ENCODE data around the gene WSB1. TPM values are rescaled to one million over a fixed set of nuclear protein-coding genes. Genes with fewer than 3 reads are reported as not detected.

The WSB1 gene
- total RNA-seq, 1 donor from 2014 or later: 176 TPM

DNA sequence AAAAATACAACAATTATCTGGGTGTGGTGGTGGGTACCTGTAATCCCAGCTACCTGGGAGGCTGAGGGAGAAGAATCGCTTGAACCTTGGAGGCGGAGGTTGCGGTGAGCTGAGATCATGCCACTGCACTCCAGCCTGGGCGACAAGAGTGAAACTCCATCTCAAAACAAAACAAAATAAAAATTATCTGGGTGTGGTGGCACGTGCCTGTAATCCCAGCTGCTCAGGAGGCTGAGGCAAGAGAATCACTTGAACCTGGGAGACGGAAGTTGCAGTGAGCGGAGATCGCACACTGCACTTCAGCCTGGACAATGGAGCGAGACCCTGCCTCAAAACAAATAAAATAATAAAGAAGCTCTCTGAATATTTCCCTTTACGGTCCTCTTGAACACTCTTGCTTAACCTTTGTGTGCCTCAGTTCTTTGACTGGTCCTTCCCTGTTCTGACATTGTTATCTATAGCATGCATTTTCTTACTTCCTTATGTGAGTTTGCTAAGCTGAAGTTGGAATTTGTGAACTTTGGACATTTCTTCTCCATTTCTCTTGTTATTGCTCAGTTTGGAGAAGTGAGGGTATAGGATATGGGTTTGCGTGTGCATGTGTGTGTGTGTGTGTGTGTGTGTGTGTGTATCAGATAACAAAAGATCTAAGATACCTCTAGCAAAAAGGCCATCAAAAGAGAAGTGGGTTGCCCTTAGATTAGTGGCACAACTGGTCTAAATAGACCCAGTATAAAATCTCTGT, 29.7 kb upstream of the WSB1 start:
- no peaks in the 10 kb centered on the region for H3K9me3 ChIP-seq
- no peak for DNase-seq (ENCODE audit: low spot score in 2 of 2)
- intact Hi-C loops (cut with DNase I): no loop called here
- H3K27ac ChIP-seq: peak overlapping the region in 1 of 2 donors; percentile 68
- TF ChIP-seq, protein P1, sequence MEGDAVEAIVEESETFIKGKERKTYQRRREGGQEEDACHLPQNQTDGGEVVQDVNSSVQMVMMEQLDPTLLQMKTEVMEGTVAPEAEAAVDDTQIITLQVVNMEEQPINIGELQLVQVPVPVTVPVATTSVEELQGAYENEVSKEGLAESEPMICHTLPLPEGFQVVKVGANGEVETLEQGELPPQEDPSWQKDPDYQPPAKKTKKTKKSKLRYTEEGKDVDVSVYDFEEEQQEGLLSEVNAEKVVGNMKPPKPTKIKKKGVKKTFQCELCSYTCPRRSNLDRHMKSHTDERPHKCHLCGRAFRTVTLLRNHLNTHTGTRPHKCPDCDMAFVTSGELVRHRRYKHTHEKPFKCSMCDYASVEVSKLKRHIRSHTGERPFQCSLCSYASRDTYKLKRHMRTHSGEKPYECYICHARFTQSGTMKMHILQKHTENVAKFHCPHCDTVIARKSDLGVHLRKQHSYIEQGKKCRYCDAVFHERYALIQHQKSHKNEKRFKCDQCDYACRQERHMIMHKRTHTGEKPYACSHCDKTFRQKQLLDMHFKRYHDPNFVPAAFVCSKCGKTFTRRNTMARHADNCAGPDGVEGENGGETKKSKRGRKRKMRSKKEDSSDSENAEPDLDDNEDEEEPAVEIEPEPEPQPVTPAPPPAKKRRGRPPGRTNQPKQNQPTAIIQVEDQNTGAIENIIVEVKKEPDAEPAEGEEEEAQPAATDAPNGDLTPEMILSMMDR (IDR thresholded peaks at IDR 0.05): no peak
- H3K4me1 ChIP-seq: no peaks in the 10 kb centered on the region
- H3K36me3 ChIP-seq: no peaks in the 10 kb centered on the region
- no peak overlapping the region for H3K4me3 ChIP-seq
- no peaks in the 10 kb centered on the region for H3K27me3 ChIP-seq

DNA sequence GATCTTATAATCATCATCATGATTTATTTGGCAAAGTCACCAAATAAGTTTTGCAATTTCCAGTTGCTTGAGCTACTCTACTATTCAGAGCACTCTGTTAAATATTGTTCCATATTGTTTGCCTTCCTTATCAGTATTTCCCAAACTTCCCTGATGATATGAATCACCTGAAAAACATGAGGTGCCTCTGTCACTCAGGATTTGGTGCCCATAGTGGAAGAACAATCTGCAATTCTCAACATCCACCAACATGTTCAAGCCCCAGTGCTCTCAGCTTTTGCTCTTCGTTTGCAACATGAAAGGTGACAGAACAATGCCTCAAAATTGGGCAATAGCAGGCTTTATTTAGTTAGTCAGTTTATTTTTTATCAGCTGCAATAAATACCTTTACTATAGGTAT, 28.6 kb upstream of the WSB1 start:
- no peaks in the 10 kb centered on the region for H3K4me1 ChIP-seq
- no peak for DNase-seq (ENCODE audit: low spot score in 2 of 2)
- H3K27ac ChIP-seq: no peak overlapping the region
- H3K27me3 ChIP-seq: no peaks in the 10 kb centered on the region
- TF ChIP-seq, protein P1 (IDR thresholded peaks at IDR 0.05): no peak
- no peaks in the 10 kb centered on the region for H3K9me3 ChIP-seq
- H3K4me3 ChIP-seq: no peak overlapping the region
- intact Hi-C loops (cut with DNase I): no loop called here
- no peaks in the 10 kb centered on the region for H3K36me3 ChIP-seq

DNA sequence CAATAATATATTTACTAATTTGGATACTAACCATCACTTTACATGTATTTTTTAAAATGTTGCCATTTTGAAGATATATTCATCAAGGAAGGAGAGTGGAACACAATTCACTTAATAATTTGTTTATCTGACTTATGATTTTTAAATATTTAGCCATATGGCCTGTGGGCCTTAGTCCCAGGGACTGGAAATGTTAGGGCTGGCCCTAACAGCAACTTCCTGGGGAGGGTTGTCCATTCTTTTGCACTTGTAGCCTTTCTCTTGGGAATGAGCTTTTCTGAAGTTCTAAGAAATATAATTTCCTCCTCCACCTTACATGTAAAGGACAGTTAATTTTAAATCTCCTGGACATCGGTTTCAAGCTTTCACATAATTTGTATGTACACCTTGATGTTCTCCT, 27.7 kb upstream of the WSB1 start:
- TF ChIP-seq, protein P1 (IDR thresholded peaks at IDR 0.05): no peak
- Histone ChIP-seq H3K4me1 (no peaks in the 10 kb centered on the region), H3K36me3 (no peaks in the 10 kb centered on the region), H3K4me3 (no peak overlapping the region), H3K27me3 (no peaks in the 10 kb centered on the region), H3K27ac (no peak overlapping the region), H3K9me3 (no peaks in the 10 kb centered on the region)
- DNase-seq (ENCODE audit: low spot score in 2 of 2): no peak
- intact Hi-C loops (cut with DNase I): no loop called here

DNA sequence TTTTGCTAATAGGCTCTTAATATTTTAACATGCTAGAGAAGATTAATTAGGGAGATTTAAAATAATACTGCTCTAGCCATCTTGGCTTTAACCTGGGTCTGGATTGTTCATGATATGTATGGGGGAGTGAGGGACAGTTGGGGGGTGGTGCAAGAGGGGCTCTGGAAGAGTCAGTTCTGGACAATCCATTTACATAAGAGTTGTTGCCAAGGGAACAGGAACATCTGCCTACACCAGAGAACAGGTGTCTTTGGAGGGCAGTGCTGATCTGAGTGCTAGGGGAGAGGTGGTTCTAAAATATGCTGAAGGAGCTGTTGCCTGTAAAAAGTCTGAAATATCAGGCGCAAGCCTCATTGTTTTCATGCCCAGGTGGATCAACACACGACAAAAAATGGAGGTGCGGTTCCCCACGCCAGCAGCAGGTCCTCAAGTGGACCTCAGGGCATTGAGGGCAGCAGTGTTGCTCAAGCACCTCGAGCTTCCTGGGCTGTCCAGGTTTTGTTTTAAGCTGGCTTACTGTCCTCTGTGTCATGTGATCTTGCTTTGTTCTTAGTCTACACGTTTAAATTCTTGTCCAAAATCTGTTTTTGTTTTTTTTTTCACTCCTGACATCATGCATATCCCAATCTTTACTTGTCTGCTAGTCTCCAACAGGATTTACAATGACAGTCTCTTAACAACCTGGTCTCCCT, 25.4 kb upstream of the WSB1 start:
- DNase-seq (ENCODE audit: low spot score in 2 of 2): no peak
- Histone ChIP-seq H3K4me1 (no peaks in the 10 kb centered on the region), H3K9me3 (no peaks in the 10 kb centered on the region), H3K27me3 (no peaks in the 10 kb centered on the region), H3K4me3 (no peak overlapping the region), H3K27ac (no peak overlapping the region), H3K36me3 (no peaks in the 10 kb centered on the region)
- intact Hi-C loops (cut with DNase I): no loop called here
- TF ChIP-seq, protein P1 (IDR thresholded peaks at IDR 0.05): no peak

DNA sequence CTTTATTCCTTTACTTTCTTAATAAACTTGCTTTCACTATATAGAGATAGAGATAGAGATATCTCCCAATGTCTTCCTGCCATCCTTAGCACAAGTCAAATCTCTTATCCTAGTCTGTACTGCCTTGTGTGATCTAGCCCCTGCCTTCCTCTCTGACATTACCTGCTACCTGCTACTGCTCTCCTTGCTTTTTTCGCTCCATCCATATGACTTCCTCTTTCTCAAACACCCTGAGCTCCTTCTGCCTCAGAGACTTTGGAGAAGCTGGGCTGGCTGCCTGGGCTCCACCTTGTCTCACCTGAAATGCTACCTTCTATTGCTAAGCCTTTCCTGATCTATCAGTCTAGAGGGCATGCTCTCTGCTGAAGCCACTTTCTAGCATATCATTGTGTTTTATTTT, 24.7 kb upstream of the WSB1 start:
- H3K4me1 ChIP-seq: no peaks in the 10 kb centered on the region
- intact Hi-C loops (cut with DNase I): no loop called here
- no peak overlapping the region for H3K4me3 ChIP-seq
- no peaks in the 10 kb centered on the region for H3K9me3 ChIP-seq
- no peak overlapping the region for H3K27ac ChIP-seq
- DNase-seq (ENCODE audit: low spot score in 2 of 2): no peak
- no peaks in the 10 kb centered on the region for H3K27me3 ChIP-seq
- TF ChIP-seq, protein P1 (IDR thresholded peaks at IDR 0.05): no peak
- H3K36me3 ChIP-seq: no peaks in the 10 kb centered on the region

Measured in ascending aorta (tissue), 2 donors.